ENCODE results near the gene S100A13.
"Not testable (repeated sequence)": the region's sequence is repeated elsewhere in the genome, so short reads cannot be mapped to it uniquely, and the experiment has no call there.

S100A13 gene

DNA sequence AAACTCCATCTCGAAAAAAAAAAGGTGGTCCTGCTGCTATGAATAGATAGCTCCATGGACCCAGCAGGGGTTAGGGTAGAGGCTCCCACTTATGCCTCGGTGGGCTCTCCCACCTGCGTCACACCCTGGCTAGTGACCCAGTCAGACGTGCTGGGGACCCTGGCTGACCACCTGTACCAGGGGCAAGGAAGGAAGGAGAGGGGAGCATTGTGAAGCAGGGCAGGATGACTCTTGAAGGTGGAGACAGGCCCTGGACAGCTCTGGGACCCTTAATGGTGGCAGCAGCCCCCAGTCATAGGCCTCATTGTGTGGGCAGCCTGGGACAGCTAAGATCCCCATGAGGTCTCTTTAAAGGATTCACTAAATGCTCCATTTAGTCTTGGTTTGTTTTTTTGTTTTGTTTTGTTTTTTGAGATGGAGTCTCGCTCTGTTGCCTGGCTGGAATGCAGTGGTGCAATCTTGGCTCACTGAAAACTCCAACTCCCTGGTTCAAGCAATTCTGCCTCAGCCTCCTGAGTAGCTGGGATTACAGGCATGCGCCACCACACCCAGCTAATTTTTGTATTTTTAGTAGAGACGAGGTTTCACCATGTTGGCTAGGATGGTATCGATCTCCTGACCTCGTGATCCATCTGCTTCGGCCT, 20.8 kb upstream of the S100A13 start:
- no peak for DNase-seq (ENCODE audit: low read depth in 2 of 2)

DNA sequence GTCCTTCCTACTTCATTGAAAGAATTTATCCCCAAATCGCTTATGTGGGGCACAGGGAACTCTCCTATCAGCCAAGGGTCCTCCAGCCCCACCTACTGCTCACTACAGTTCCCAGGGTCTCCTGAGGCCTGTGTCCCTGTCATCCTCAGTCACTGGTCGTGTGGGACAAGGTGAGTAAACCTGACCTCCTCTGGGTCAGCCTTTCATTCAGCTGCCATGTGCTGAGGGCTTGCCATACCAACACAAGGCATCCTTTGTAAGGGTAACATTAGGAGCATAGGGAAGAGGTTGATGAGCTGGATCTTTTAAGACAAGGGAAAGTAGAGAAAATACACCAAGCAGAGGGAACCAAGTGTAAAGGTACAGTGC, 20.0 kb upstream of the S100A13 start:
- no peak for DNase-seq (ENCODE audit: low read depth in 2 of 2)

DNA sequence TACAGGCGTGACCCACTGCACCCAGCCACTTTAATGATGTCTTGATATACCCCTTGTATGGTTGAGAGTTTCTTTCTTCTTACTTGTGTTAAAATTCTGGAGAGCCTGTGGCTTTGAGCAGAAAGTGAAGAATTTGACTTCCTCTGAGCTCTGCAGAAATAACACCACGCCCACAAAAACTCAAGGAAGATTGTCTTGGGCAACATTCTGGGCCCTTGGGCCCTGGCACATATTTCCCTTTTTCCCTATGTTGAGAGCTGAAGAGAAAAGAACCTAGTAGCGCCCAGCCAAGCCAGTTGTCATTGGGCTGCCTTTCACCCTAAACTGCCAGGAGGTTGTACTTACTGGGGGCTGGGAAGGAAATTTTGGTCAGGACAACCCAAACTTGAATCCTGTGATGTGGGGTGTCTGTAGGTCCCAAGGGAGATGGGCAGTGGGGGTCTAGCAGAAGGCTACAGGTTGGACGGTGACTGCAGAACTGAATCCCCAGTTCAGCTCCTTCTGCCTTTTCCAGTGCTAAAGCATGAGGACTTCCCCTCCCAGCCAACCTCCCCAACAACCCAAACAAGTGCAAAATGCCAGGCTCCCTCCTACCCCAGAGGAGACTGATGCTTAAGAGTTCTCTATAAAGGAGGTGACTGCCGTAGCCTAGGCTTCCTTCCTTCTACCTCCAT, 19.5 kb upstream of the S100A13 start:
- no peak for DNase-seq (ENCODE audit: low read depth in 2 of 2)

DNA sequence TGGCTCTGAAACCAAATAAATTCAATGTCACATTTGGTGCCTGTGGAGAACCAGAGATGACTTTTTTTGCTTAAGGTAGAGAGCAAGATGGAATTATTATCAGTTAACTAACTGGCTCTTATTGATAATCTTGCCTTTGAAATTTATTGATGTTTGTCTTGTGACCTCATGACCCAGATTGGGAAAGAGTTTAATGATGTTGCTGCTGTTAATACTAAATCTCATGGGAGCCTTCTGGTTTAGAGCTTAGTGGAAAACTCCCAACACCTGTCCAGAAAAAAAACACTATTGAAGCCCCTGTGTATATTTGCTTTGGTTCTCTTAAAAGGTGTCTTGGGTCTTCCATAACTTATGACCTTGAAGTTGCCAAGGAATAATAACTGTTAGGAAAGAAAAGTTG, 16.5 kb upstream of the S100A13 start:
- DNase-seq (ENCODE audit: low read depth in 2 of 2): no peak

DNA sequence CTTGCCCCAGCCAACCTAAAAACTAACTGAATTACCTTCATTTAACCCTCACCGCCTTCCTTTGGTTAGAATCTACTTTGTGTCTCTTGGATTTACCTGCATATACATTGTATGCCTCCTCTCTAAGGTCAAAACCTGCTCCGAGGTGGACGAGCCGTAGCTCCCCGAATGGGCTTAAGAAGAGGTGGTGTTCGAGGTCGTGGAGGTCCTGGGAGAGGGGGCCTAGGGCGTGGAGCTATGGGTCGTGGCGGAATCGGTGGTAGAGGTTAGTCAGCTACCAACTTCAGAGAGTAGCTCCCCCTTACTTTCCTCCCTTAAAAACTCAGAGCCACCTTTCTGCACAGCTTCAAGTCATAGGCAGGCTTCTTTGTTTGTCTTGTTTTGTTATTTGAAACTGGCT, 15.8 kb upstream of the S100A13 start:
- no peak for DNase-seq (ENCODE audit: low read depth in 2 of 2)

DNA sequence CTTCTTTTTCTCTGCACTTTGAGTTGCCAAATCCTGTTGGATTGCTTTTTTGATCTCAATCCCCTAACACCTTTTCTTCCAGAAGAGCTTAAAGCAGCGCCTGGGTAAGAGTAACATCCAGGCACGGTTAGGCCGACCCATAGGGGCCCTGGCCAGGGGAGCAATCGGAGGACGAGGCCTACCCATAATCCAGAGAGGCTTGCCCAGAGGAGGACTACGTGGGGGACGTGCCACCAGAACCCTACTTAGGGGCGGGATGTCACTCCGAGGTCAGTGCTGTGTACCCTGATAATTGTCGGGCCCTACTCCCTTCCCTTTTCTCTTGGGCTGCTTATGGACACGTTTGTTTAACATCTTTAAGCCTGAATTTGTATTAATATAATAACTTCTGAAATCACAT, 14.9 kb upstream of the S100A13 start:
- no peak for DNase-seq (ENCODE audit: low read depth in 2 of 2)

DNA sequence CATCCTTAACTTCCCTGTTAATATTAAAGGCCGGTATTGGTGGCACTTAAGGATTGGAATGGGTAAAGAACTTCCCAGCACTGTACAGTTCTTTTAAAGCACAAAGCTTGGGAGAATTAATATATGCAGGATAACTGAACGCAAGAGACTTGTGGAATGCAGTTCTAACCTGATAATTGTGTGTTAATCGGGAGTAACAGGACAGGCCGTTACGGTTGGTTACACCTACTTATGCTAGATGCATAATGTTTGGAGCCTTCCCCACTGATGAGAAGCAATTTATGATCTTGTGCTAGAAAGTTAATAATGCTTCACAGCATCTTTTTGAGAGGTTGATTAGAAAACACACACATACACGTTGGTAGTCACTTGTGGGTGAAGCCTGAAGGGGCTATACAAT, 13.6 kb upstream of the S100A13 start:
- no peak for DNase-seq (ENCODE audit: low read depth in 2 of 2)

DNA sequence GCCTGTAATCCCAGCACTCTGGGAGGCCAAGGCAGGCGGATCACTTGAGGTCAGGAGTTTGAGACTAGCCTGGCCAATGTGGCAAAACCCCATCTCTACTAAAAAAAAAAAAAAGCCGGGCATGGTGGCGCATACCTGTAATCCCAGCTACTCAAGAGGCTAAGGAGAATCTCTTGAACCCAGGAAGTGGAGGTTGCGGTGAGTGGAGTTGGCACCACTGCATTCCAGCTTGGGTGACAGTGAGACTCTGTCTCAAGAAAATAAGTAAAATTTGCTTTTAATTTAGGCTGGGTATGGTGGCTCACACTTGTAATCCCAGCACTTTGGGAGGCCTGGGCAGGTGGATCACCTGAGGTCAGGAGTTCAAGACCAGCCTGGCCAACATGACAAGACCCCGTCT, 12.9 kb upstream of the S100A13 start:
- DNase-seq (ENCODE audit: low read depth in 2 of 2): not testable (repeated sequence)

DNA sequence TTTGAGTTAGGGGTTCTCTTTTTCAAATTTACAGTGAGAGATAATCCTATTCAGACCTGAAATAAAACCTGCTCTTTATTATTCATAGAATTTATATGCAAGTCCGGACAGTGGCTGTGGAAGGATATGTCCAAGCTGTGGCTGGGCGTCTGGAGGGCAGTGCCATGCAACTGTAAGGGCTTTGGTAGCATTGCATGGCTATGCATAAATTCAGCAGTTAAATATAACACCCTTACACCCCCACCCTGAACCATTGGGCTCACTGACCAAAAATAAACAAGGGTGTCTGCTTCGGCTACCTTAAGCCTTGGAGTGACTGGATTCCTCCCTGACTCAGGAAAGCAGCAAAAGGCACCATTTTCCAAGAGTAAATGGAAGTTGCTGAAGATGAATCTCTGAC, 12.0 kb upstream of the S100A13 start:
- no peak for DNase-seq (ENCODE audit: low read depth in 2 of 2)

DNA sequence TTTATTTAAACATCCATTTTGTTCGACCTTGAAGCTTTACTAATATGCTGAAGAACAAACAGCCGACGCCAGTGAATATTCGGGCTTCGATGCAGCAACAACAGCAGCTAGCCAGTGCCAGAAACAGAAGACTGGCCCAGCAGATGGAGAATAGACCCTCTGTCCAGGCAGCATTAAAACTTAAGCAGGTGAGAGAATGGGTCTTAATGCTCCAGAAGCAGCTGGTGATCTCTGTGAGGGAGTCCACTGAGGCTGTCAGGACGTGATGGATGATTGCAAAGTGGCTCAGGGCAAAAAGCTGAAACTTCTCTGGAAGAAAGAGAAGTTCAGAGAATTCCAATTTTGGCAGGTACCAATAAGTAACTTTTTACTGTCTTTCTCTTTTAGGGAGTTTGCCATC, 11.0 kb upstream of the S100A13 start:
- DNase-seq (ENCODE audit: low read depth in 2 of 2): no peak

DNA sequence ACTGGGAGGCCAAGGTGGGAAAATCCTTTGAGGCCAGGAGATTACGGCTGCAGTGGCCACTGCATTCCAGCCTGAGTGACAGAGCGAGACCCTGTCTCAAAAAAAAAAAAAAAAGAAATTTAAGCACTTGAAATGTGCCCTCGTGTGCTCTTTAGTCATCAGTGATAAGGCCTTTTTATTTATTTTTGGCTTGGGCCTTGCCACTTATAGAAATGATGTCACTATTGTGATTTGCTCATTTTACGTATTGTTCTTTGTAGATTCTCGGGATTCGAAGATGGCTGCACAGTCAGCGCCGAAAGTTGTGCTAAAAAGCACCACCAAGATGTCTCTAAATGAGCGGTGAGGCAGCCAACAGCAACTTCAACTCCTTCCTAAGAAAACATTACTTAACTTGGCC, 9.0 kb upstream of the S100A13 start:
- DNase-seq (ENCODE audit: low read depth in 2 of 2): no peak

DNA sequence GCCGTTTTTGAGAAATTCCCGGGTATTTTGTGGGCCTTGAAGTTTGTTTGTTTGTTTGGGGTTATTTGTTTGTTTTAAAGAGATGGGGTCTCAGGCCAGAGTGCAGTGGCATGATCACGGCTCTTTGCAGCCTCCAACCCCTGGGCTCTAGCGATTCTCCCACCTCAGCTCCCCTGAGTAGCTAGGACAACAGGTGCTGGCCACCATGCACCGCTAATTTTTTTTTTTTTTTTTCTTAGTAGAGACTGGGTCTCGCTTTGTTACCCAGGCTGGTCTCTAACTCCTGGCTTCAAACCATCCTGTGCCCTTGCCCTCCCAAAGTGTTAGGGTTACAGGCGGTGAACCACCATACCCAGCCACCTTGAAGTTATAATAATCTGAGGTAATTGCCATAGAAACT, 8.6 kb upstream of the S100A13 start:
- no peak for DNase-seq (ENCODE audit: low read depth in 2 of 2)

DNA sequence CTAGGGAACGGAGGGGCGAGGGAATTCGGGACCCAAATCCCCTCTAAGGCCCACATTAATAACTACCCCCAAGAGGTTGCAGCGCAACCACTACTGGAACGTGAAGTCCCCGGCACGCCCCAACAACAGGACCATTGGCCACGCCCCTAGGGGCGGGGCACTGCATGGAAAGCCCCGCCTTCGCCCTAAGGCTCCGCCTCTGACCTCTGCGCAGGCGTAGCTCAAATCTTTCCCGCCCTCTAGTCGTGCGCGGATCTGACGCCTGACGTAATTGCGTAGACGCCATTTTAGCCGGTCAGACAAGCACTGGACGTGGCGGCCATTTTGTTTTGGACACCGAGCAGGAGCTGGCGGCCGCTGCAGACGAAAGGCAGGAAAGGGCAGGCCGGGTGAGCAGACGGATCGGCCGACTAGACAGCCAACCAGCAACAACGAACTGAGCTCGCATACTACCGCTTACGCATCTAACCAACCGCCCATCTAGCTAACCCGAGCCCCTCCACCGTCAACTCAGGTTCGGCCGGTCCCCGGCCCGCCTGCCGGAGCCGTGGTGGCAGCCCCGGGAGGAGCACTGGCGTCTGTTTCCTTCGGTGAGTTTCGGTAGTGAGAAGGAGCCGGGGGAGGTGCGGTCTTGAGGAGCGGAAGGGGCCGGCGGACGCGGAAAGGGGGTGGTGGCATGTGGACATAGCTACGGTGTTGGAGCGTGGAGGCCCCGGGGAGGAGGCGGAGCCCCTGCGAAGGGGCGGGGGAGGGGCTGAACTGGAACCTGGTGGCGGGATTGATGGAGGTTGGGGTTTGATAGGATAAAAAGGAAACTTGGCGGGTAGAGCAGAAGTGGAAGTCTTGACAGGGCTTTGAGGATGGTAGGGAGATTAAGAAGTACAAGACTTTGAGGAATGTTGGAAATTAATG, 6.7 kb upstream of the S100A13 start, which contains the start of gene CHTOP:
CHTOP (plus strand) TSS at position 313 of the 912 bp plus-strand sequence. CDS start 2,523 bp downstream, outside the sequence.
- peak; percentile 91 to 94 for DNase-seq (ENCODE audit: low read depth in 2 of 2)

DNA sequence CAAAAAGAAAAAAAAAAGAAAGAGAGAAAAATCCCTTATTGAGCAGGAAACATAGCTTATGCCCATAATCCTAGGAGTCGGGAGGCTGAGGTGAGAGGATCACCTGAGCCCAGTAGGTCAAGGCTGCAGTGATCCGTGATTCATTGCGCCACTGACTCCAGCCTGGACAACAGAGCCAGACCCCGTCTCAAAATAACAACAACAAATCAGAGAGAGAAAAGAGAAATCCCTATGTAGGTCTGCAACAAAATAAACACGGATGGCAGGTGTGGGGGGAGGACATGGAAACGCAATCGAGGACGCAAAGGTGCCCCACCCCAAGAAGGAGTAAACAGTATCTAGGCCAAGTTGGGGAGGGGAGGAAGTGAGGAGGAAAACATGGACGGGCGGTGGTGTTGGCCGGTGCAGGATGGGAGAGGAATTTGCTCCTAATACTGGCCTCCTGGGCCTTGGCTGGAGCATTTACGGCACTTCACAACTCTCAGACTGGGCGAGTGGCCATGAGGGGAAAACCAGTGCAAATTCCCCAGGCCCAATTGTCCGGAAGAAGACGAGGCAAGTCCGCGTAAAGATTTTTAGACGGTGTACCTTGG, 6.0 kb upstream of the S100A13 start:
- DNase-seq (ENCODE audit: low read depth in 2 of 2): no peak

DNA sequence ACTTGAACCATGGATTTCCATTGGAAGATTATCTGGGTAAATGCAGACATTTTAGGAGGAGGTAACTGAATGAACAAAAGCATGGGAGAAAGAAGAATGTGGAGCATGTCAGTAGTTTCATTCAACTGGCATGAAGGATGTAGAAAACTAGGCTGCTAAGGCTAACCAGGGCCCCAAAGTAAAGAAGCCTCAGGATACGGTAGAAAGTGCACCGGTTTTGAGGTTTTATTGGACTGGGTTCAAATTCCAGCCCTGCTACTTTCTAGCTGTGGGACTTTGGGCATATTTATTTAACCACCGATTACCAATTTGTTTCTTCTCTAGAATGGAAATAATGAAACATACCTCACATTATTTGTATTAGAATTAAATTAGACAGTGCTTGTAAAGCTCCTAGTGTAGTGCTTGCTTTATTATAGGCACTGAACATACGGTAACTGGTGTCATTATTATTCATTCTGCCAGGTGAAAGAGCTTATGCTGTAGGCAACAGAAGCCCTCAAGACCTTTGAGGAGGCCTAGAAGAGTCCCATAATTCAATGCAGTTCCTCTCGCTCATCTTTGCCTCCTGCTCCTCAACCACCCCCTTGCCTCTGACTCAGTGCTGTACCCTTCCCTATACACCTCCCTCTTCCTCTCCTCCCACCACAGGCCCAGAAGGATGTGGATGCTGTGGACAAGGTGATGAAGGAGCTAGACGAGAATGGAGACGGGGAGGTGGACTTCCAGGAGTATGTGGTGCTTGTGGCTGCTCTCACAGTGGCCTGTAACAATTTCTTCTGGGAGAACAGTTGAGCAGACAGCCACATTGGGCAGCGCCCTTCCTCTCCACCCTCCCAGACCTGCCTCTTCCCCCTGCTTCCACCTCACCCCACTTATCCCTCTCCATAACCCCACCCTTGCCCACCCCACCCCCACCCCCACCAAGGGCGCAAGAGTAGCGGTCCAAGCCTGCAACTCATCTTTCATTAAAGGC, 4.0 kb upstream of the S100A13 start:
- no peak for DNase-seq (ENCODE audit: low read depth in 2 of 2)

DNA sequence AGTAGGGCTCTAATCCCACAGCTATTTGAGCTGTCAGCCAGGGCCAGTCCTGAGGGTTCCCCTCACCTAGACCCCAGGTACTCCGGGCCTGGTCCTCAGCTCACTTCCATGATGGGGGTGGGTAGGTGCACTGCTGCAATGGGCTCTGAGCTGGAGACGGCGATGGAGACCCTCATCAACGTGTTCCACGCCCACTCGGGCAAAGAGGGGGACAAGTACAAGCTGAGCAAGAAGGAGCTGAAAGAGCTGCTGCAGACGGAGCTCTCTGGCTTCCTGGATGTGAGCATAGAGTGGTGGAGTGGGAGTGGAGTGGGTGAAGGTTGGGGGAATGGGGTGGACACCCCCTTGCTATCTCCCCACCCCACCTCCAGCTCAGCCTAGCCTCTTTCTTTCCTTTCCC, 3.1 kb upstream of the S100A13 start:
- no peak for DNase-seq (ENCODE audit: low read depth in 2 of 2)

DNA sequence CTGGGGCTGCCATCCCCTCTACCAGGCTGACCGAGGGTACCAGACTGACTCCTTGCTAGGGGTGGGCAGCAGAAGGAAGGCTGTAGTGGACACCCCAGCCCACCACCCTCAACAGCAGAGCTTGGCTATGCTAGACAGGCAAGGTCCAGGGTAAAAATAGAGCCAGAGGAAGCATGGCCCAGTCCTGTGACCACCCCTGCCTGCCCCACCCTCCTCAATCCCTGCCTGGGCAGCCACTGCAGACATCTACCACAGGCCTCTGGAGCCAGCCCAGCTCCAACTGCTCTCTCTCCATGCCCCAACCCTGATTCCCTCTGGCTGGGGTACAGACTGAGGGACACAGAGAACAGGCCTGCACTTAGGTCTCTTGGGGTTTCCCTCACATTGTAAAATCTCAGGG, 2.7 kb upstream of the S100A13 start:
- DNase-seq (ENCODE audit: low read depth in 2 of 2): no peak

DNA sequence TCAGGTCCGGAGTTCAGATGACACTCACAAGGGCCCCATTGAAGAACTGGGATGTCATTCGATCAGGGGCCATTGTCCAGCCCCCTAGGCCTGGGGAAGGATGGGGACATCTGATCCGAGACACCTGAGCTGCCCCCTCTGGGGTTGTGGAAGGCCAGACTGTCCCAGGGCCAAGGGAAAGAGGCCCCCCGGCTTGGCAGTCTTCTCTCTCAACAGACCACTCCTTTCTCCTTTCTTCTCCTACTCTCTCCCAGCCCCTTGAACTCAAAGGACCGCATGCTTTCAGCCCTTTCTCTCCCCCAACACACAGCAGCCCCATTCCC, 2.0 kb upstream of the S100A13 start:
- DNase-seq (ENCODE audit: low read depth in 2 of 2): no peak

DNA sequence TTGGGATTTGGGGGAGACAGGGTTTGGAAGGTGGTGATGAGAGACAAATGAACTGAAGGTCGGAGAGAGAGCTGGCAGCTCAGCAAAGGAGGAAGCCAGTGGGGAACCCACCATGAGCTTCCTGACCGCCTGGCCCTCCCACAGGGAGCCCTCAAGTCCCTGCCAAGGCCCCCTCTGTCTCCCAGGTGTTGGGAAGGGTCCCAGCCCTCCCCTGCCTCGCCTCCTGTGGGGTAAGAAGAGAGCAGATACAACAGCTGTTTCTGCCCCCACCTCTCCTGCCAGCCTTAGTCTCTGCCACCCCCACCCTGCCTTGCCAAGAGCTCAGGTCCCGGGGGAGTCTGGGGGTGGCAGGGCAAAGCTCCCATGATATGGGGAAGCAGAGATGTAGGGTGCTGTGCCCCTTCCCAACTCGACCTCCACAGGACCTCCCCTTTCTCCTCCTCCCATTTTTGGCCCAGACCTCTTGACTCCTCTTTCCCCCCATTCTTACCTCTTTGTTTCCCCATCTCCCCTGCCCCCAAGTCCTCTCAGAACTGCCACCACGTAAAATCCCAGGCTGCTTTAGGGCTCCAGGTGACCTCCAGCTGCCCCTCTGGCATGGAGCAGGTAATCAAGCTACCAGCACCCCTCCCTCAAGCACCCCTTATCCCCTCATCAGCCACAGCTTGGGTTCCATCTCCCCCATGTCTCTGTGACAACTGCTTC, 1.5 kb upstream of the S100A13 start:
- DNase-seq (ENCODE audit: low read depth in 2 of 2): no peak

DNA sequence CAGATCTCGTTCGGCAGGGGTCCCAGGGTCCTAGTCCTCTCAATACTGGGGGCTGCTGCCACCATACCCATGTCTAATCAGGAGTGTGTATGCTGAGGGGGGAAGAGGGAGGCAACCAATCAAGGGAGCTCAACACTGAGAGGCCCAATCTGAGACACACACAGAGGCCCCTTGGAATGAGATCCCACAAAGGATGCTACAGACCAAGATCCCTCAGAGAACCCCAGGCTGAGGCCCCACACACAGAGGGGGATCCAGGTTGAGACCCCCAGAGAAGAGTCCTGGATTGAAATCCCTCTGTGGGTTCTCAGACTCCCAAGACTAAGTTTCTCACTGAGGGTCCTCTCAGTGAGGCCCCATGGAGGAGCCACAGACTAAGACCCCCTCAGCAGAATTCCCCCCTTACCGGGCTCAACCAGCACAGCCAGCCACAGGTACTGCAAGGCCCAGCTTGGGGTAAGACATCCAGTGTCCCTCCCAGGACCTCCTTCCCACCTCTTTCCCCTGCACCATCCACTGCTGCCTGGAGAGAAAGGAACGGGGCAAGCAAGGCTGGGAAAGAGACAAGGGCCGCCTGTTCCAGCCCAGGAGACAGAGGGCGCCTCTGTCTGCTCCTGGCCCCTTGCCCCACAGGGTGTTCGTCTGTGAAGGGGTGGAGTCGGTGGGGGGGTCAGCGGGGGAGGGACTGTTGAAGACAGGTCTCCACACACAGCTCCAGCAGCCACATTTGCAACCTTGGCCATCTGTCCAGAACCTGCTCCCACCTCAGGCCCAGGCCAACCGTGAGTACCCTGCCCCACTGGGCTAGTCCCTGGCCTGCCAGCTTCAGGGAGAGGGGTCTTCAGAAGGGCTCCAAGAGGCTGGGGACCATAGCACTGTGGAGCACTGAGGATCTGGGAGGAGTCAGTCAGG, 666 bp upstream of the S100A13 start, which contains the start of gene S100A1:
S100A1 (plus strand) TSS at position 720 of the 912 bp plus-strand sequence. CDS start 2,088 bp downstream, outside the sequence.
- no peak for DNase-seq (ENCODE audit: low read depth in 2 of 2)
